OCI-LY1 (cell line): Measurements from ENCODE around the gene WWOX.

ENCODE experiments used
- H2AFZ ChIP-seq: fragments of 200-600 bp; sonication (generic), shearing (Covaris generic); 2 replicates; pipeline ENCODE4 v1.6.0; 2014; ENCODE audit warnings: antibody characterized with exemption, mild to moderate bottlenecking, low read length
- H3F3A ChIP-seq: fragments of 200-600 bp; sonication (generic), shearing (Covaris generic); 2 replicates; pipeline ENCODE4 v1.6.0; 2014; ENCODE audit warnings: mild to moderate bottlenecking, antibody characterized with exemption, low read length, moderate library complexity; ENCODE audit not compliant: insufficient read depth
- H3K27ac ChIP-seq: fragments of 200-600 bp; sonication (generic); 2 replicates; pipeline ENCODE4 v1.5.1; 2014; ENCODE audit warnings: low read length, mixed run types, mild to moderate bottlenecking, low read depth; ENCODE audit not compliant: poor library complexity, severe bottlenecking
- H3K27me3 ChIP-seq: fragments of 200-600 bp; sonication (generic); 2 replicates; pipeline ENCODE4 v1.6.0; 2014; ENCODE audit warnings: antibody characterized with exemption, mild to moderate bottlenecking, low read length, moderate library complexity; ENCODE audit not compliant: insufficient read depth
- H3K36me3 ChIP-seq: fragments of 200-600 bp; sonication (generic); 2 replicates; pipeline ENCODE4 v1.6.1; 2014; ENCODE audit warnings: mild to moderate bottlenecking, antibody characterized with exemption, low read length, moderate library complexity, mixed read lengths; ENCODE audit not compliant: insufficient read depth
- H3K4me1 ChIP-seq: fragments of 200-600 bp; sonication (generic); 2 replicates; pipeline ENCODE4 v1.5.1; 2014; ENCODE audit warnings: mild to moderate bottlenecking, low read length, moderate library complexity; ENCODE audit not compliant: insufficient read depth, severe bottlenecking
- H3K4me2 ChIP-seq: fragments of 200-600 bp; sonication (generic), shearing (Covaris generic); 2 replicates; pipeline ENCODE4 v1.6.1; 2014; ENCODE audit warnings: low read length
- H3K4me3 ChIP-seq: fragments of 200-600 bp; sonication (generic); 2 replicates; pipeline ENCODE4 v1.5.1; 2014; ENCODE audit warnings: low read length, low read depth, mild to moderate bottlenecking, mixed read lengths; ENCODE audit not compliant: poor library complexity, severe bottlenecking
- H3K79me2 ChIP-seq: fragments of 200-600 bp; shearing (Covaris generic); 2 replicates; pipeline ENCODE4 v1.6.1; 2016; ENCODE audit warnings: mixed run types, low read length, mixed read lengths; ENCODE audit not compliant: insufficient read depth
- H3K9ac ChIP-seq: fragments of 200-600 bp; sonication (generic), shearing (Covaris generic); 2 replicates; pipeline ENCODE4 v1.6.1; 2014; ENCODE audit warnings: mild to moderate bottlenecking, low read length, mixed read lengths
- H3K9me2 ChIP-seq: fragments of 200-600 bp; sonication (generic), shearing (Covaris generic); 2 replicates; pipeline ENCODE4 v1.6.1; 2014; ENCODE audit warnings: low read depth, mild to moderate bottlenecking, low read length, mixed read lengths
- H3K9me3 ChIP-seq: fragments of 200-600 bp; shearing (Covaris generic); 2 replicates; pipeline ENCODE4 v1.6.1; 2014; ENCODE audit warnings: low read length, mixed read lengths
- H4K20me1 ChIP-seq: fragments of 200-600 bp; sonication (generic), shearing (Covaris generic); 2 replicates; pipeline ENCODE4 v1.6.0; 2016; ENCODE audit warnings: mild to moderate bottlenecking, low read length; ENCODE audit not compliant: insufficient read depth
- CTCF ChIP-seq: fragments of 200-600 bp; sonication (generic), shearing (Covaris generic); IDR thresholded peaks from 2 replicates; pipeline ENCODE4 v1.5.1; 2017; ENCODE audit warnings: mild to moderate bottlenecking, antibody characterized with exemption, low read length, moderate library complexity, mixed read lengths
- EZH2 ChIP-seq: fragments of 200-600 bp; sonication (generic), shearing (Covaris generic); IDR thresholded peaks from 2 replicates; pipeline ENCODE4 v1.8.0; 2017; ENCODE audit warnings: borderline replicate concordance, mixed run types, mild to moderate bottlenecking, antibody characterized with exemption, low read length, moderate library complexity, mixed read lengths

The WWOX gene

GRCh38 chr16:78607465-78607864 is 508.0 kb downstream of the WWOX start:
- Histone ChIP-seq H3K4me3 (no peak overlapping the region), H3K36me3 (no peaks in the 10 kb centered on the region), H2AFZ (no peak overlapping the region), H3K79me2 (no peaks in the 10 kb centered on the region), H3K27me3 (no peaks in the 10 kb centered on the region), H3K9me3 (no peaks in the 10 kb centered on the region), H3K9ac (no peak overlapping the region), H3F3A (no peaks in the 10 kb centered on the region), H3K27ac (no peak overlapping the region), H3K4me1 (no peaks in the 10 kb centered on the region), H4K20me1 (no peaks in the 10 kb centered on the region), H3K9me2 (no peaks in the 10 kb centered on the region), H3K4me2 (no peak overlapping the region)
- TF ChIP-seq CTCF, result no peak
- no peak for TF ChIP-seq EZH2

- Histone ChIP-seq H3K36me3 (no peaks in the 10 kb centered on the region), H3K27ac (no peak overlapping the region), H3K27me3 (no peaks in the 10 kb centered on the region), H3F3A (no peaks in the 10 kb centered on the region), H3K4me3 (no peak overlapping the region), H4K20me1 (no peaks in the 10 kb centered on the region), H3K9ac (no peak overlapping the region), H3K4me2 (no peak overlapping the region), H2AFZ (no peak overlapping the region), H3K9me3 (no peaks in the 10 kb centered on the region), H3K4me1 (no peaks in the 10 kb centered on the region), H3K79me2 (no peaks in the 10 kb centered on the region), H3K9me2 (no peaks in the 10 kb centered on the region)
- no peak for TF ChIP-seq EZH2
Measured at GRCh38 chr16:78608305-78608776, 508.9 kb downstream of the WWOX start.

DNA sequence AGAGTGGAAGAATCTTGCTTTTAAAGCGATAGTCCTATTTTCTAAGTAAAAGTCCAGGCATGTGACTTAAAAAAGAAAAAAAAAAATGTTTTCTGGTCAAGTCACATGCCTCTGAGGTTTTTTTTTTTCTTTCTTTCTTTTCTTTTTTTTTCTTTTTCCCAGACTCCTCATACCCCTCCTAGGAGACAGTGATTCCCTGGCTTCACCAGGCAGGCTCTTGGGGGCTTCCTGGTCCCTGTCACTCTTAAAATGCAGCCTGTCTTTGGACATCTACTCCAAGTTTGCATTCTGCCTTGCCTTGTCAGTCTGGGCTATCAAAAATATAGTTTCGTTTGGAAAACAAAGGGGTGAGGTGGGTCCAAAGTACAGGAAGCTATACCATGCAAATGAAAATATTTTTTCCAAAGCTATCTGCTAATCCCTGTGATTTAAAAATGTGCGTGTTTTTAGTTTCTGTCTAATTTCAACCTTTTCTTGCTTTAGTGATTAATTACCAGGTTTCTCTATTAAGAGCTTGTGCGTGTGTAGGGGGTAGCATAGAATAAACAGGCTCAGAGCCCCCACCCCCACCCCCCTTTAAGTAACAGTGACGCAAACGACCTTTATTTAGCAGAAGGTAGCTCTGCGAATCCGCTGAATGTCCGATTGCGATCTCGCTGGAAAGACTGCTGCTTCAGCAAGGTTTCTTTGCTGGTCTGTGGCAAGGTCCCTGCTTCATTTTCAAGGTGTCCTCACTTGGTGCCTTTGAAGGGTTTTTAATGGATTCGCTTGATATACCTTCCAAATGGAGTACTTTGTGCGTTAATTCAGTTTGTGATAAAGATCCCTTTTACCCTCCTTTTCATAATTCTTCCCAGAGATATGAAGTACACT is 510.2 kb downstream of the WWOX start:
- Histone ChIP-seq H3K4me1 (no peaks in the 10 kb centered on the region), H3K9ac (no peak overlapping the region), H3K4me2 (no peak overlapping the region), H4K20me1 (no peaks in the 10 kb centered on the region), H3K79me2 (no peaks in the 10 kb centered on the region), H3K27me3 (no peaks in the 10 kb centered on the region), H3F3A (no peaks in the 10 kb centered on the region), H3K36me3 (no peaks in the 10 kb centered on the region), H3K27ac (no peak overlapping the region), H3K4me3 (no peak overlapping the region), H2AFZ (no peak overlapping the region), H3K9me3 (no peaks in the 10 kb centered on the region), H3K9me2 (no peaks in the 10 kb centered on the region)
- TF ChIP-seq CTCF (no peak), EZH2 (no peak)
